ENCODE data around the gene EXOC3.

Gene EXOC3

GRCh38 chr5:491119-491855 lies 48.3 kb downstream of the EXOC3 start:
- no peak for DNase-seq (ENCODE audit: low spot score)
- in situ Hi-C loops (cut with MboI; ENCODE audit: low pct_unique_long_range_greater_than_20kb, low sequenced_read_pairs, unreplicated experiment) = no loop called here
- no peak for TF ChIP-seq CTCF (IDR thresholded peaks at IDR 0.05; ENCODE audit: extremely low read depth, insufficient read depth, missing control alignments)

DNA sequence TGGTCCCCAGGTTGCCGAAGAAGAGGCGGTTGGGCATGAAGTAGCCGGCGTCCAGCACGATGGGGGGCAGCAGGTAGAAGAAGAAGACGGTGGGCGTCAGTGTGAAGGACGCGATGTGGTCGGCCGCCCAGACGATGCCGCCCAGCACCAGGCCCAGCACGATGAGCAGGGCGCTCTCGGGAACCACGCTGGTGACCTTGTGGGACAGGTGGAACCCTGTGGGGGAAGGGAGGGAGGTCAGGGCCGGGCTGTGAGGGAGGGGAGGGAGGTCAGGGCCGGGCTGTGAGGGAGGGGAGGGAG lies 48.8 kb downstream of the EXOC3 start:
- TF ChIP-seq CTCF (IDR thresholded peaks at IDR 0.05; ENCODE audit: extremely low read depth, insufficient read depth, missing control alignments) = no peak
- DNase-seq (ENCODE audit: low spot score) = no peak
- in situ Hi-C loops (cut with MboI; ENCODE audit: low pct_unique_long_range_greater_than_20kb, low sequenced_read_pairs, unreplicated experiment) = no loop called here

DNA sequence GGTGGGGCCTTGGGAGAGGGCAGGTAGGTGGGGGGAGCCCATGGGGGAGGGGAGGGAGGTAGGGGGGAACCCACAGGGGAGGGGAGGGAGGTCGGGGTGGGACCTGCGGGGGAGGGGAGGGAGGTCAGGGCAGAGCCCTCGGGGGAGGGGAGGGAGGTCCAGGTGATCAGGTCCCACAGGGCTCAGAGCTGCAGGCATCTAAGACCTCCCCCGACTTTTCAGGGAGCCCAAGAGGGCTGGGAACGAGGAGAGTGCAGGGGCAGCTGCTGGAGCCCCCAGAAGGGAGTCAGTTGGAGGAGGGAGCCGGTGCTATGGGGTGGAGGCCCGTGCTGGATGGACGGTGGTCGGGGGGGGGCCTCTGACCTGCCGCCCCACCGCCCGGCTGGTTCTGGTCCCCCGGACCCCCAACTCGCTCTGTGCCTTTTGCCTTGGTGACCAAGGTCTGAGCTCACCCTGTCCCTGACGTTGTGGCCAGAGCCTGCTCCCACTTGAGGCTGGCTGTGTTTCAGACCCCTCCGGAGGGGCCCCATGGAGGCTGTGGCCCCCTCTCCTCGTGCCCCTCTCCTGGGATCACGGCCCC lies 49.4 kb downstream of the EXOC3 start:
- in situ Hi-C loops (cut with MboI; ENCODE audit: low pct_unique_long_range_greater_than_20kb, low sequenced_read_pairs, unreplicated experiment) = no loop called here
- TF ChIP-seq CTCF (IDR thresholded peaks at IDR 0.05; ENCODE audit: extremely low read depth, insufficient read depth, missing control alignments) = no peak
- no peak for DNase-seq (ENCODE audit: low spot score)

DNA sequence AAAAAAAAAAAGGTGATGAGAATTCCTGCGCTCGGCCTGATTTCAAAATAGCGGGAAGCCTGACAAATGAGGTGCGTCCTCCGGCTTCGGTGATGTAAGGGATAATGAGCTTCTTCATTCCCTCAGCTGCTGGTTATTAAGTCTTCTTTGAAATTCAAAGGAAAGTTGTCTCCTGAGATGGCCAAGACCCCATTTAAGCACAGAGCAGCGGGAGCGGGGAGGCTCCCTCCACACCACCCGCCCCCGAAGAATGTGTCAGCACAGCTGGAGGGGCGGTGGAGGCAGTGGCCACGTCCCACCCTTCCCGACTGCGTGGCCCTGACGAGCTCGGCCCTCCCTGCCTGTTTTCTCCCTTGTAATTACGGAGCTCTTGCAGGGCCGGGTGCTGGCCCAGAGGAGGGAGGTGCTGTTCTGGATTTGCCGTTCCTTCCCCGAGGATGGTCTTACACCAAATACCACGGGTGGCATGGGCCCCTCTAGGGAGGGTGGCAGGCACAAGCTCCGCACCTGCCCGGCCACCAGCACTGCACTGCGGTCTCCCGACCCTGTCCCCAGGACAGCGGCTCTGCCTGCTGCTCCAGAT lies 50.2 kb downstream of the EXOC3 start:
- TF ChIP-seq CTCF (IDR thresholded peaks at IDR 0.05; ENCODE audit: extremely low read depth, insufficient read depth, missing control alignments) = no peak
- DNase-seq (ENCODE audit: low spot score) = no peak
- in situ Hi-C loops (cut with MboI; ENCODE audit: low pct_unique_long_range_greater_than_20kb, low sequenced_read_pairs, unreplicated experiment) = no loop called here

- no peak for DNase-seq (ENCODE audit: low spot score)
- in situ Hi-C loops (cut with MboI; ENCODE audit: low pct_unique_long_range_greater_than_20kb, low sequenced_read_pairs, unreplicated experiment) = no loop called here
- no peak for TF ChIP-seq CTCF (IDR thresholded peaks at IDR 0.05; ENCODE audit: extremely low read depth, insufficient read depth, missing control alignments)
Observed at GRCh38 chr5:493758-494157, 50.8 kb downstream of the EXOC3 start.

- DNase-seq (ENCODE audit: low spot score) = no peak
- in situ Hi-C loops (cut with MboI; ENCODE audit: low pct_unique_long_range_greater_than_20kb, low sequenced_read_pairs, unreplicated experiment) = no loop called here
- TF ChIP-seq CTCF (IDR thresholded peaks at IDR 0.05; ENCODE audit: extremely low read depth, insufficient read depth, missing control alignments) = no peak
Observed at GRCh38 chr5:494667-495255, 51.8 kb downstream of the EXOC3 start.
